ENCODE results near the gene AKAP9.
A peak's percentile ranks its signal among the peaks of the same experiment; 100 is the strongest.
"Not testable (repeated sequence)": the region's sequence is repeated elsewhere in the genome, so short reads cannot be mapped to it uniquely, and the experiment has no call there.

AKAP9 gene

GRCh38 chr7:91940572-91941341 lies at the start of gene AKAP9:
Gene AKAP9, plus strand, starts transcription at chr7:91940862. Its CDS starts 238 bp downstream, at chr7:91941100.
- peak; percentile 81 to 83 for DNase-seq

GRCh38 chr7:91892099-91892705 lies 48.5 kb upstream of the AKAP9 start:
- no peak for DNase-seq

GRCh38 chr7:91892821-91893340 lies 47.8 kb upstream of the AKAP9 start:
- DNase-seq, result no peak

- DNase-seq, result not testable (repeated sequence)
Measured at GRCh38 chr7:91893699-91894098, 47.0 kb upstream of the AKAP9 start.

GRCh38 chr7:91894781-91895480 lies 45.7 kb upstream of the AKAP9 start:
- no peak for DNase-seq

GRCh38 chr7:91898240-91898992 lies 42.2 kb upstream of the AKAP9 start:
- no peak for DNase-seq

GRCh38 chr7:91899563-91899962 lies 41.1 kb upstream of the AKAP9 start:
- DNase-seq, result no peak

- DNase-seq, result no peak
Measured at GRCh38 chr7:91910171-91910570, 30.5 kb upstream of the AKAP9 start.

- DNase-seq, result no peak
Measured at GRCh38 chr7:91911121-91911520, 29.5 kb upstream of the AKAP9 start.

- DNase-seq, result no peak
Measured at GRCh38 chr7:91912494-91912893, 28.2 kb upstream of the AKAP9 start.

GRCh38 chr7:91913612-91914011 lies 27.1 kb upstream of the AKAP9 start:
- no peak for DNase-seq

- no peak for DNase-seq
Measured at GRCh38 chr7:91915401-91916050, 25.1 kb upstream of the AKAP9 start.

GRCh38 chr7:91916051-91916440 lies 24.6 kb upstream of the AKAP9 start:
- no peak for DNase-seq

- DNase-seq, result no peak
Measured at GRCh38 chr7:91918356-91918755, 22.3 kb upstream of the AKAP9 start.

GRCh38 chr7:91922857-91923256 lies 17.8 kb upstream of the AKAP9 start:
- no peak for DNase-seq

- DNase-seq, result no peak
Measured at GRCh38 chr7:91927912-91928311, 12.8 kb upstream of the AKAP9 start.

GRCh38 chr7:91929463-91929862 lies 11.2 kb upstream of the AKAP9 start:
- no peak for DNase-seq

- peak in 1 of 2 experiments; percentile 6 for DNase-seq
Measured at GRCh38 chr7:91940171-91940570, 491 bp upstream of the AKAP9 start.

- peak; percentile 7 to 14 for DNase-seq
Measured at GRCh38 chr7:91941450-91941849, 788 bp downstream of the AKAP9 start.

GRCh38 chr7:91942312-91942711 lies 1.6 kb downstream of the AKAP9 start:
- DNase-seq, result no peak

GRCh38 chr7:91944970-91945369 lies 4.3 kb downstream of the AKAP9 start:
- not testable (repeated sequence) for DNase-seq

GRCh38 chr7:91945476-91945875 lies 4.8 kb downstream of the AKAP9 start:
- DNase-seq, result no peak
